Activated B cell treated with CpG ODN at 0.5 μM for 24 hours (primary cell): Measurements from ENCODE around the gene C11orf58. TPM values are rescaled to one million over a fixed set of nuclear protein-coding genes. Genes with fewer than 3 reads are reported as not detected.

Source experiments
- ATAC-seq: fragments of 200-7000 bp; cut with Tn5 transposase; one replicate; pipeline ENCODE4 v1.10.0; 2021; ENCODE audit warnings: low read depth, mild to moderate bottlenecking, moderate library complexity
- CTCF ChIA-PET: fragments of 350-600 bp; sonication (Branson Sonifier 250); formaldehyde crosslinking; loops from one replicate; lab custom pipeline; 2021; ENCODE audit warnings: antibody characterized with exemption; lab: Charles Lee
- POLR2A ChIA-PET: fragments of 350-600 bp; sonication (Branson Sonifier 250); formaldehyde crosslinking; loops from one replicate; lab custom pipeline; 2021; ENCODE audit warnings: antibody characterized with exemption; lab: Charles Lee
- DNase-seq: peaks from one replicate; pipeline ENCODE4 v3.0.0; 2022
- H3K27ac Mint-ChIP-seq: one replicate; pipeline ENCODE4 v1.8.0; 2020; ENCODE audit warnings: mixed read lengths
- H3K27me3 Mint-ChIP-seq: one replicate; pipeline ENCODE4 v1.8.0; 2021; ENCODE audit warnings: mixed read lengths
- H3K36me3 Mint-ChIP-seq: one replicate; pipeline ENCODE4 v1.8.0; 2021; ENCODE audit warnings: low read depth, mixed read lengths
- H3K4me1 Mint-ChIP-seq: one replicate; pipeline ENCODE4 v1.8.0; 2021; ENCODE audit warnings: mixed read lengths
- H3K4me3 Mint-ChIP-seq: one replicate; pipeline ENCODE4 v1.8.0; 2020; ENCODE audit warnings: mild to moderate bottlenecking, mixed read lengths
- H3K9me3 Mint-ChIP-seq: one replicate; pipeline ENCODE4 v1.8.0; 2020; ENCODE audit warnings: mixed read lengths
- CTCF ChIP-seq: fragments of 200-600 bp; IDR thresholded peaks from one replicate; pipeline ENCODE4 v1.8.0; 2022; ENCODE audit warnings: antibody characterized with exemption, mild to moderate bottlenecking
- intact Hi-C: fragments of 100-400 bp; cut with micrococcal nuclease; formaldehyde crosslinking; loops from one replicate; pipeline ENCODE4 v1.15.1; 2024
- total RNA-seq: library from RNA; stranded (reverse); gene quantifications from 2 replicates; pipeline ENCODE4 v1.2.3, GENCODE V29; 2022

The C11orf58 gene
- total RNA-seq, 1 donor from 2014 or later = 130 TPM

GRCh38 chr11:16767957-16768356 lies 29.5 kb downstream of the C11orf58 start:
- no peak for ATAC-seq
- no peak for TF ChIP-seq CTCF
- H3K9me3 Mint-ChIP-seq = no peaks in the 10 kb centered on the region
- no peak overlapping the region for H3K4me3 Mint-ChIP-seq
- no peaks in the 10 kb centered on the region for H3K36me3 Mint-ChIP-seq
- H3K27me3 Mint-ChIP-seq = peaks cover 7% of the 10 kb centered on the region
- intact Hi-C loops = no loop called here
- POLR2A ChIA-PET = no interaction called here
- no peak overlapping the region for H3K27ac Mint-ChIP-seq
- CTCF ChIA-PET = no interaction called here
- H3K4me1 Mint-ChIP-seq = no peaks in the 10 kb centered on the region
- DNase-seq = no peak

- H3K4me1 Mint-ChIP-seq = no peaks in the 10 kb centered on the region
- H3K9me3 Mint-ChIP-seq = no peaks in the 10 kb centered on the region
- ChIA-PET CTCF (no interaction called here), POLR2A (no interaction called here)
- DNase-seq = no peak
- no peak for TF ChIP-seq CTCF
- no peaks in the 10 kb centered on the region for H3K36me3 Mint-ChIP-seq
- peaks cover 7% of the 10 kb centered on the region for H3K27me3 Mint-ChIP-seq
- no peak for ATAC-seq
- intact Hi-C loops = no loop called here
- H3K4me3 Mint-ChIP-seq = no peak overlapping the region
- no peak overlapping the region for H3K27ac Mint-ChIP-seq
Observed at GRCh38 chr11:16769386-16769785, 30.9 kb downstream of the C11orf58 start.

GRCh38 chr11:16770016-16770415 lies 31.6 kb downstream of the C11orf58 start:
- Mint-ChIP-seq H3K36me3 (no peaks in the 10 kb centered on the region), H3K4me3 (no peak overlapping the region), H3K27me3 (peaks cover 7% of the 10 kb centered on the region), H3K4me1 (no peaks in the 10 kb centered on the region), H3K27ac (no peak overlapping the region), H3K9me3 (no peaks in the 10 kb centered on the region)
- ChIA-PET POLR2A (no interaction called here), CTCF (no interaction called here)
- DNase-seq (no peak), ATAC-seq (no peak)
- no peak for TF ChIP-seq CTCF
- intact Hi-C loops = no loop called here

- no peaks in the 10 kb centered on the region for H3K36me3 Mint-ChIP-seq
- ChIA-PET CTCF (no interaction called here), POLR2A (no interaction called here)
- no peaks in the 10 kb centered on the region for H3K9me3 Mint-ChIP-seq
- no peak for TF ChIP-seq CTCF
- no peak overlapping the region for H3K4me3 Mint-ChIP-seq
- H3K4me1 Mint-ChIP-seq = no peaks in the 10 kb centered on the region
- ATAC-seq = no peak
- no peak for DNase-seq
- peaks cover 5% of the 10 kb centered on the region for H3K27me3 Mint-ChIP-seq
- no peak overlapping the region for H3K27ac Mint-ChIP-seq
- intact Hi-C loops = no loop called here
Observed at GRCh38 chr11:16771350-16772140, 33.1 kb downstream of the C11orf58 start.

GRCh38 chr11:16772141-16772512 lies 33.7 kb downstream of the C11orf58 start:
- ChIA-PET POLR2A (no interaction called here), CTCF (no interaction called here)
- H3K36me3 Mint-ChIP-seq = no peaks in the 10 kb centered on the region
- H3K4me3 Mint-ChIP-seq = no peak overlapping the region
- H3K9me3 Mint-ChIP-seq = no peaks in the 10 kb centered on the region
- intact Hi-C loops = no loop called here
- no peak for ATAC-seq
- peaks cover 5% of the 10 kb centered on the region for H3K27me3 Mint-ChIP-seq
- H3K4me1 Mint-ChIP-seq = no peaks in the 10 kb centered on the region
- TF ChIP-seq CTCF = no peak
- DNase-seq = no peak
- H3K27ac Mint-ChIP-seq = no peak overlapping the region
